Measurements from ENCODE around the gene FIZ1.

DNA sequence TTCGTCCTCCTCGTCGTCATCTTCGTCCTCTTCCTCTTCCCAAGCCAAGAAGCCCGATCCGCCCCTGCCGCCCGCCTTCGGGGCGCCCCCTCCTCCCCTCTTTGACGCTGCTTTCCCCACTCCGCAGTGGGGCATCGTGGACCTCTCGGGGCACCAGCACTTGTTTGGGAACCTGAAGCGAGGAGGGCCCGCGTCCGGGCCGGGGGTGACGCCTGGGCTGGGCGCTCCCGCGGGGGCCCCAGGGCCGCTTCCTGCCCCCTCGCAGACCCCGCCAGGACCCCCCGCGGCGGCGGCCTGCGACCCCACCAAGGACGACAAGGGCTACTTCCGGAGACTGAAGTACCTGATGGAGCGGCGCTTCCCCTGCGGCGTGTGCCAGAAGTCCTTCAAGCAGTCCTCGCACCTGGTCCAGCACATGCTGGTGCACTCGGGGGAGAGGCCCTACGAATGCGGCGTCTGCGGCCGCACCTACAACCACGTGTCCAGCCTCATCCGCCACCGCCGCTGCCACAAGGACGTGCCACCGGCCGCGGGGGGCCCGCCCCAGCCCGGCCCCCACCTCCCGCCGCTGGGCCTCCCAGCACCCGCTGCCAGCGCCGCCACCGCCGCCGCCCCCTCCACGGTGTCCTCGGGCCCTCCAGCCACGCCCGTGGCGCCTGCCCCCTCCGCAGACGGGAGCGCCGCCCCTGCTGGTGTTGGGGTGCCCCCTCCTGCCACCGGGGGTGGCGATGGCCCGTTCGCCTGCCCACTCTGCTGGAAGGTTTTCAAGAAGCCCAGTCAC lies 14.8 kb upstream of the FIZ1 start:
- TF ChIP-seq FOXA1 (IDR thresholded peaks at IDR 0.05) = no peak
- no peak for TF ChIP-seq SUZ12 (IDR thresholded peaks at IDR 0.05)

Measured in HEK293T (cell line).